ENCODE measurements around the gene PODN. TPM values are rescaled to one million over a fixed set of nuclear protein-coding genes. Genes with fewer than 3 reads are reported as not detected.

PODN gene
- total and polyA plus RNA-seq, 2 donors (not counting 3 experiments of a cell fraction or from before 2014, with no cell fraction given) = 1.3 to 1.5 TPM

DNA sequence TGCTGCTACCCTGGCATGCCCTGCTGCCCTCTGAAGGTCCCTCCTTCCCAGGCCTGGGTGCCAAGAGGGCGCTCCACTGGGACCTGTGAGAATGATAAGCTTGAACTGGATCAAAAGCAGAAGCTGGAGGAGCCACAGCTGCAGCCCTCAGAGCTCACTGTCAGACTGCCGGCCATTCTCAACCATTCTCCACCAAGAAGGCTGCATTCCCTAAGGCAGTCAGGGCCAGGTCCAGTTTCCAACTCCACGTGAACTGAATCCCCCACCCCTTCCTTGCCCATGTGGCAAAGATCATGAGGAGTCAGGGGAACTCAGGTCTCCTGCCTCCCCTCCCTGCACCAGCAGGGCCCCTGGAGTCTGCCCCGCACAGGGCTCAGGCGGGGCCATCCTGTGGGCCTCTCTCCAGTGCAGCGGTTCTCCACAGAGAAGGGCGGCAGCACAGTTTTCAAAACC, 61.0 kb downstream of the PODN start:
- FAIRE-seq (no peak), DNase-seq (ENCODE audit: low read depth, low spot score) (no peak)
- H3K4me2 ChIP-seq (ENCODE audit: insufficient read depth, low read length) = no peak overlapping the region
- no peak overlapping the region for H2AFZ ChIP-seq (ENCODE audit: low read depth, low read length)
- H3K4me3 ChIP-seq (replicated peaks in 1 of 3; ENCODE audit: insufficient read depth in 1 of 3, low read depth in 1 of 3, low read length in 3 of 3) = no peak overlapping the region
- H3K9me1 ChIP-seq (replicated peaks; ENCODE audit: control insufficient read depth, extremely low read depth, insufficient read depth, low read length) = no peaks in the 10 kb centered on the region
- no peak overlapping the region for H3K9ac ChIP-seq (replicated peaks; ENCODE audit: extremely low read depth, insufficient read depth, low read length)
- no peaks in the 10 kb centered on the region for H3K79me2 ChIP-seq (ENCODE audit: control insufficient read depth, insufficient read depth, low read length)
- no peaks in the 10 kb centered on the region for H4K20me1 ChIP-seq (replicated peaks; ENCODE audit: control insufficient read depth, extremely low read depth, insufficient read depth, low read length)
- ChIA-PET CTCF (interaction anchor here (1.0 to 1.3 kb wide), 2 partner anchors 59 to 135 kb away, joined by 3 read pairs; no protein-coding TSS in a partner anchor), POLR2A (no interaction called here)
- BruUV-seq (replicated peaks) = no TSS peak
- intact Hi-C loops (cut with micrococcal nuclease) (no loop called here), dilution Hi-C loops (cut with MboI; ENCODE audit: extremely low pct_ligation_motif_present, low sequenced_read_pairs) (no loop called here)
- no peaks in the 10 kb centered on the region for H3K4me1 ChIP-seq (ENCODE audit: control insufficient read depth, extremely low read depth, insufficient read depth, low read length)
- TF ChIP-seq POLR2A (IDR thresholded peaks at IDR 0.05; ENCODE audit: low read depth, low read length) (no peak), JUN (IDR thresholded peaks at IDR 0.05; ENCODE audit: borderline replicate concordance, insufficient read depth, insufficient read length, low read depth) (no peak), GATA2 (IDR thresholded peaks at IDR 0.05; ENCODE audit: insufficient read depth, insufficient read length, low read depth, low read length) (no peak), POLR2AphosphoS5 (IDR thresholded peaks at IDR 0.05; ENCODE audit: insufficient read depth, low read depth, low read length) (no peak), FOS (IDR thresholded peaks at IDR 0.05; ENCODE audit: borderline replicate concordance, insufficient read depth, low read length) (no peak), MYC (IDR thresholded peaks at IDR 0.05; ENCODE audit: low read depth, low read length) (no peak), EZH2 (IDR thresholded peaks at IDR 0.05; ENCODE audit: borderline replicate concordance, low read depth, low read length, severe bottlenecking) (no peak)
- TF ChIP-seq, protein P1, sequence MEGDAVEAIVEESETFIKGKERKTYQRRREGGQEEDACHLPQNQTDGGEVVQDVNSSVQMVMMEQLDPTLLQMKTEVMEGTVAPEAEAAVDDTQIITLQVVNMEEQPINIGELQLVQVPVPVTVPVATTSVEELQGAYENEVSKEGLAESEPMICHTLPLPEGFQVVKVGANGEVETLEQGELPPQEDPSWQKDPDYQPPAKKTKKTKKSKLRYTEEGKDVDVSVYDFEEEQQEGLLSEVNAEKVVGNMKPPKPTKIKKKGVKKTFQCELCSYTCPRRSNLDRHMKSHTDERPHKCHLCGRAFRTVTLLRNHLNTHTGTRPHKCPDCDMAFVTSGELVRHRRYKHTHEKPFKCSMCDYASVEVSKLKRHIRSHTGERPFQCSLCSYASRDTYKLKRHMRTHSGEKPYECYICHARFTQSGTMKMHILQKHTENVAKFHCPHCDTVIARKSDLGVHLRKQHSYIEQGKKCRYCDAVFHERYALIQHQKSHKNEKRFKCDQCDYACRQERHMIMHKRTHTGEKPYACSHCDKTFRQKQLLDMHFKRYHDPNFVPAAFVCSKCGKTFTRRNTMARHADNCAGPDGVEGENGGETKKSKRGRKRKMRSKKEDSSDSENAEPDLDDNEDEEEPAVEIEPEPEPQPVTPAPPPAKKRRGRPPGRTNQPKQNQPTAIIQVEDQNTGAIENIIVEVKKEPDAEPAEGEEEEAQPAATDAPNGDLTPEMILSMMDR (IDR thresholded peaks at IDR 0.05; ENCODE audit: extremely low read depth in 1 of 2, insufficient read depth in 1 of 2, low read depth in 1 of 2, low read length in 2 of 2) = no peak
- TF ChIP-seq, protein P2, sequence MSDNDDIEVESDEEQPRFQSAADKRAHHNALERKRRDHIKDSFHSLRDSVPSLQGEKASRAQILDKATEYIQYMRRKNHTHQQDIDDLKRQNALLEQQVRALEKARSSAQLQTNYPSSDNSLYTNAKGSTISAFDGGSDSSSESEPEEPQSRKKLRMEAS (IDR thresholded peaks at IDR 0.05; ENCODE audit: insufficient read depth, insufficient read length) = no peak
- peaks cover 0 to 7% of the 10 kb centered on the region in 2 experiments for H3K27me3 ChIP-seq (ENCODE audit: control insufficient read depth in 2 of 2, insufficient read depth in 2 of 2, low read length in 2 of 2)
- H3K27ac ChIP-seq (ENCODE audit: insufficient read depth, low read depth, low read length) = no peak overlapping the region
- no peaks in the 10 kb centered on the region for H3K36me3 ChIP-seq (ENCODE audit: control insufficient read depth in 2 of 2, extremely low read depth in 1 of 2, insufficient read depth in 2 of 2, low read length in 2 of 2)
- no peaks in the 10 kb centered on the region for H3K9me3 ChIP-seq (replicated peaks; ENCODE audit: control insufficient read depth, insufficient read depth, low read length)
